K562 (cell line): ENCODE data around the gene TEX54. TPM values are rescaled to one million over a fixed set of nuclear protein-coding genes. Genes with fewer than 3 reads are reported as not detected.

Experiments used
- BRF2 ChIP-seq: IDR thresholded peaks from 3 replicates; pipeline ENCODE4 v1.6.1; 2011; ENCODE audit warnings: borderline replicate concordance, mild to moderate bottlenecking; ENCODE audit not compliant: insufficient read length, insufficient read depth
- CBFB ChIP-seq: sonication (generic); formaldehyde crosslinking; IDR thresholded peaks from 2 replicates; pipeline ENCODE4 v1.4.0; 2020; ENCODE audit warnings: mild to moderate bottlenecking, missing genetic modification reagents
- CEBPG ChIP-seq, 3 experiments: fragments of 200-800 bp in 1 of 3; sonication (Bioruptor generic) in 1 of 3; sonication (generic) in 1 of 3; formaldehyde crosslinking in 1 of 3; IDR thresholded peaks in 2 of 3; conservative IDR thresholded peaks in 1 of 3; 2 replicates each; pipeline versions ENCODE4 v1.6.1 to v1.8.0; 2016 to 2022; ENCODE audit warnings: missing compliant biosample characterization in 2 of 3, missing genetic modification characterization in 2 of 3, mild to moderate bottlenecking in 1 of 3, missing genetic modification reagents in 1 of 3
- CXXC5 ChIP-seq: fragments of 250-450 bp; sonication (Bioruptor Pico); IDR thresholded peaks from 2 replicates; pipeline ENCODE4 v1.8.0; 2022; ENCODE audit warnings: inconsistent platforms, mild to moderate bottlenecking, moderate library complexity
- HDAC8 ChIP-seq: fragments of 450-650 bp; IDR thresholded peaks from 2 replicates; pipeline ENCODE4 v1.6.1; 2016; ENCODE audit warnings: mild to moderate bottlenecking, missing genetic modification characterization, moderate library complexity, missing compliant biosample characterization
- HIVEP1 ChIP-seq: fragments of 250-450 bp; sonication (Bioruptor Pico); IDR thresholded peaks from 2 replicates; pipeline ENCODE4 v1.4.0; 2020; ENCODE audit warnings: mild to moderate bottlenecking
- PHF21A ChIP-seq: fragments of 450-650 bp; IDR thresholded peaks from 2 replicates; pipeline ENCODE4 v1.6.1; 2017; ENCODE audit warnings: low read depth, borderline replicate concordance
- TEAD2 ChIP-seq: fragments of 450-650 bp; IDR thresholded peaks from 2 replicates; pipeline ENCODE4 v1.6.1; 2016; ENCODE audit warnings: missing genetic modification characterization, control low read depth, missing compliant biosample characterization
- XRCC5 ChIP-seq: fragments of 200-400 bp; formaldehyde crosslinking; IDR thresholded peaks from 2 replicates; pipeline ENCODE4 v1.6.1; 2017; ENCODE audit warnings: low read depth, mild to moderate bottlenecking, low read length
- ZC3H11A ChIP-seq: IDR thresholded peaks from 2 replicates; pipeline ENCODE4 v1.6.1; 2012; ENCODE audit warnings: low read depth, low read length, improper control_type of control experiment
- polyA plus RNA-seq, 8 experiments: library from polyadenylated mRNA; depleted of rRNA in 4 of 8; stranded (reverse) in 5 of 8; unstranded in 3 of 8; fragments of >200 nt; fragmentation: Nextera tagmentation in 2 of 8; fragmentation: Illumina TruSeq in 1 of 8; extraction: Ambion mirVana in 2 of 8; extraction: Trizol in 1 of 8; gene quantifications; 2 replicates each; pipeline versions ENCODE4 v1.2.1 to v1.2.3, GENCODE V29; 2011 to 2014; ENCODE audit warnings: inconsistent platforms in 1 of 8, missing spikeins in 1 of 8
- total RNA-seq, 7 experiments: library from RNA; depleted of rRNA in 6 of 7; stranded (reverse); fragments of >200 nt in 6 of 7; fragmentation: Illumina TruSeq in 2 of 7; extraction: Trizol in 2 of 7; gene quantifications; 2 replicates each; pipeline versions ENCODE4 v1.2.1 to v1.2.3, GENCODE V29; 2011 to 2021; ENCODE audit warnings: low replicate concordance in 1 of 7
- TF ChIP-seq, protein P1 (sequence below): sonication (generic); formaldehyde crosslinking; IDR thresholded peaks from 2 replicates; pipeline ENCODE4 v1.8.0; 2022; ENCODE audit warnings: mild to moderate bottlenecking, missing genetic modification reagents
- TF ChIP-seq, protein P2 (sequence below): fragments of 200-800 bp; sonication (Bioruptor generic); IDR thresholded peaks from 2 replicates; pipeline ENCODE4 v1.6.1; 2016; ENCODE audit warnings: missing genetic modification characterization, missing compliant biosample characterization
- TF ChIP-seq, protein P3 (sequence below): sonication (generic); formaldehyde crosslinking; IDR thresholded peaks from 2 replicates; pipeline ENCODE4 v1.8.1; 2023; ENCODE audit warnings: mild to moderate bottlenecking, missing genetic modification reagents, moderate library complexity
- TF ChIP-seq, protein P4 (sequence below): fragments of 250-450 bp; sonication (Bioruptor Pico); IDR thresholded peaks from 2 replicates; pipeline ENCODE4 v1.4.0; 2020

Gene TEX54
- total and polyA plus RNA-seq, 9 of the 15 experiments (the other 6 are each of a cell fraction or from before 2014, with no cell fraction given): not detected

- TF ChIP-seq, protein P1, sequence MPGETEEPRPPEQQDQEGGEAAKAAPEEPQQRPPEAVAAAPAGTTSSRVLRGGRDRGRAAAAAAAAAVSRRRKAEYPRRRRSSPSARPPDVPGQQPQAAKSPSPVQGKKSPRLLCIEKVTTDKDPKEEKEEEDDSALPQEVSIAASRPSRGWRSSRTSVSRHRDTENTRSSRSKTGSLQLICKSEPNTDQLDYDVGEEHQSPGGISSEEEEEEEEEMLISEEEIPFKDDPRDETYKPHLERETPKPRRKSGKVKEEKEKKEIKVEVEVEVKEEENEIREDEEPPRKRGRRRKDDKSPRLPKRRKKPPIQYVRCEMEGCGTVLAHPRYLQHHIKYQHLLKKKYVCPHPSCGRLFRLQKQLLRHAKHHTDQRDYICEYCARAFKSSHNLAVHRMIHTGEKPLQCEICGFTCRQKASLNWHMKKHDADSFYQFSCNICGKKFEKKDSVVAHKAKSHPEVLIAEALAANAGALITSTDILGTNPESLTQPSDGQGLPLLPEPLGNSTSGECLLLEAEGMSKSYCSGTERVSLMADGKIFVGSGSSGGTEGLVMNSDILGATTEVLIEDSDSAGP (CRISPR knock-in tag): no peak
- TF ChIP-seq ZC3H11A (no peak), XRCC5 (no peak), CEBPG (CRISPR knock-in tag; IDR thresholded peaks at IDR 0.05) (no peak), CEBPG (tag; conservative IDR thresholded peaks at IDR 0.05 in 1 of 2, IDR thresholded peaks at IDR 0.05 in 1 of 2) (0 out of 4 replicates have a peak, but pooled peaks of 1 of the 2 experiments have one; percentile 12), CBFB (CRISPR knock-in tag) (no peak), PHF21A (no peak), HDAC8 (tag) (0 out of 2 replicates have a peak, but pooled peaks have one; percentile 66), HIVEP1 (CRISPR knock-in tag) (peak; percentile 87; the same call in 1 of the 2 replicates), CXXC5 (CRISPR knock-in tag) (0 out of 2 replicates have a peak, but pooled peaks have one; percentile 23), BRF2 (no peak), TEAD2 (tag) (peak; percentile 60; the same call in 1 of the 2 replicates)
- TF ChIP-seq, protein P2, sequence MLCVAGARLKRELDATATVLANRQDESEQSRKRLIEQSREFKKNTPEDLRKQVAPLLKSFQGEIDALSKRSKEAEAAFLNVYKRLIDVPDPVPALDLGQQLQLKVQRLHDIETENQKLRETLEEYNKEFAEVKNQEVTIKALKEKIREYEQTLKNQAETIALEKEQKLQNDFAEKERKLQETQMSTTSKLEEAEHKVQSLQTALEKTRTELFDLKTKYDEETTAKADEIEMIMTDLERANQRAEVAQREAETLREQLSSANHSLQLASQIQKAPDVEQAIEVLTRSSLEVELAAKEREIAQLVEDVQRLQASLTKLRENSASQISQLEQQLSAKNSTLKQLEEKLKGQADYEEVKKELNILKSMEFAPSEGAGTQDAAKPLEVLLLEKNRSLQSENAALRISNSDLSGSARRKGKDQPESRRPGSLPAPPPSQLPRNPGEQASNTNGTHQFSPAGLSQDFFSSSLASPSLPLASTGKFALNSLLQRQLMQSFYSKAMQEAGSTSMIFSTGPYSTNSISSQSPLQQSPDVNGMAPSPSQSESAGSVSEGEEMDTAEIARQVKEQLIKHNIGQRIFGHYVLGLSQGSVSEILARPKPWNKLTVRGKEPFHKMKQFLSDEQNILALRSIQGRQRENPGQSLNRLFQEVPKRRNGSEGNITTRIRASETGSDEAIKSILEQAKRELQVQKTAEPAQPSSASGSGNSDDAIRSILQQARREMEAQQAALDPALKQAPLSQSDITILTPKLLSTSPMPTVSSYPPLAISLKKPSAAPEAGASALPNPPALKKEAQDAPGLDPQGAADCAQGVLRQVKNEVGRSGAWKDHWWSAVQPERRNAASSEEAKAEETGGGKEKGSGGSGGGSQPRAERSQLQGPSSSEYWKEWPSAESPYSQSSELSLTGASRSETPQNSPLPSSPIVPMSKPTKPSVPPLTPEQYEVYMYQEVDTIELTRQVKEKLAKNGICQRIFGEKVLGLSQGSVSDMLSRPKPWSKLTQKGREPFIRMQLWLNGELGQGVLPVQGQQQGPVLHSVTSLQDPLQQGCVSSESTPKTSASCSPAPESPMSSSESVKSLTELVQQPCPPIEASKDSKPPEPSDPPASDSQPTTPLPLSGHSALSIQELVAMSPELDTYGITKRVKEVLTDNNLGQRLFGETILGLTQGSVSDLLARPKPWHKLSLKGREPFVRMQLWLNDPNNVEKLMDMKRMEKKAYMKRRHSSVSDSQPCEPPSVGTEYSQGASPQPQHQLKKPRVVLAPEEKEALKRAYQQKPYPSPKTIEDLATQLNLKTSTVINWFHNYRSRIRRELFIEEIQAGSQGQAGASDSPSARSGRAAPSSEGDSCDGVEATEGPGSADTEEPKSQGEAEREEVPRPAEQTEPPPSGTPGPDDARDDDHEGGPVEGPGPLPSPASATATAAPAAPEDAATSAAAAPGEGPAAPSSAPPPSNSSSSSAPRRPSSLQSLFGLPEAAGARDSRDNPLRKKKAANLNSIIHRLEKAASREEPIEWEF (CRISPR knock-in tag): no peak
- TF ChIP-seq, protein P3, sequence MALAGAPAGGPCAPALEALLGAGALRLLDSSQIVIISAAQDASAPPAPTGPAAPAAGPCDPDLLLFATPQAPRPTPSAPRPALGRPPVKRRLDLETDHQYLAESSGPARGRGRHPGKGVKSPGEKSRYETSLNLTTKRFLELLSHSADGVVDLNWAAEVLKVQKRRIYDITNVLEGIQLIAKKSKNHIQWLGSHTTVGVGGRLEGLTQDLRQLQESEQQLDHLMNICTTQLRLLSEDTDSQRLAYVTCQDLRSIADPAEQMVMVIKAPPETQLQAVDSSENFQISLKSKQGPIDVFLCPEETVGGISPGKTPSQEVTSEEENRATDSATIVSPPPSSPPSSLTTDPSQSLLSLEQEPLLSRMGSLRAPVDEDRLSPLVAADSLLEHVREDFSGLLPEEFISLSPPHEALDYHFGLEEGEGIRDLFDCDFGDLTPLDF (CRISPR knock-in tag): no peak
- TF ChIP-seq, protein P4, sequence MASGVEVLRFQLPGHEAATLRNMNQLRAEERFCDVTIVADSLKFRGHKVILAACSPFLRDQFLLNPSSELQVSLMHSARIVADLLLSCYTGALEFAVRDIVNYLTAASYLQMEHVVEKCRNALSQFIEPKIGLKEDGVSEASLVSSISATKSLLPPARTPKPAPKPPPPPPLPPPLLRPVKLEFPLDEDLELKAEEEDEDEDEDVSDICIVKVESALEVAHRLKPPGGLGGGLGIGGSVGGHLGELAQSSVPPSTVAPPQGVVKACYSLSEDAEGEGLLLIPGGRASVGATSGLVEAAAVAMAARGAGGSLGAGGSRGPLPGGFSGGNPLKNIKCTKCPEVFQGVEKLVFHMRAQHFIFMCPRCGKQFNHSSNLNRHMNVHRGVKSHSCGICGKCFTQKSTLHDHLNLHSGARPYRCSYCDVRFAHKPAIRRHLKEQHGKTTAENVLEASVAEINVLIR: 0 out of 2 replicates have a peak, but pooled peaks have one; percentile 29
Measured at GRCh38 chr11:62860835-62861563, 28.4 kb upstream of the TEX54 start (continued).
